Fibroblast of gingiva (primary cell): ENCODE measurements around the gene ARHGEF28.

Experiments used
- DNase-seq: peaks from one replicate; pipeline ENCODE4 v3.0.0-alpha.2; 2011; ENCODE audit warnings: low read depth

ARHGEF28 gene

DNA sequence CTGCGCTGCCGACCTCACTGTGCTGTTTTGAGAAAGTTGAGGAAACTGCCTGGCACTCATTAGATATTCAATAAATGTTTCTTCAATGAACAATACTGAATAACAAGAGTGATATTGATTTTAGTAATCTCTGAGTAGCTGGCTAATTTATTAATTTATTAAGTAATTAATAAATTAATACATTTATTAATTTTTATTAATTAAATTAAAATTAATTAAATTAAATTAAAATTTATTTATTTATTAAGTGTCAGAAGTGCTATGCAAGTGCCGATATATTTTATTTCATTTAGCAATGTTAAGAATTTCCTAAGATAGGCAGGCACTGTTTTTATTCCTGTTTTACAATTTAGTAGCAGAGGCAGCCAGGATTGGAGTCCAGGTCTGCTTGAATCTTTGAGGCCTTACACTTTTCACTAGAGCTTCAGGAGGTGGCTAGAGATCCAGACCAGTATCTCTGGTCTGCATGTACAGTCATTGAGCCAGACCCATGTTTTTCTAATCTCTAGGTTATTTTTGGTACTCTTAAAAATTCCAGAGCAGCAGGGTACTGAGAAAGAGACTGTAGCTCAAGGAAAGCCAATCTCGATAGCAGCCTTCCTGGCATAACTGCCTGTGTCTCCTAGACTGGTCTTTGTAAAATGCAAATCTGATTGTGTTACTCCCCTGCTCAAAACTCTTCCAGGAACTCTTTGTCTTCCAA, 109.2 kb downstream of the ARHGEF28 start:
- DNase-seq: no peak

GRCh38 chr5:73739650-73740049, 113.7 kb downstream of the ARHGEF28 start:
- no peak for DNase-seq

DNA sequence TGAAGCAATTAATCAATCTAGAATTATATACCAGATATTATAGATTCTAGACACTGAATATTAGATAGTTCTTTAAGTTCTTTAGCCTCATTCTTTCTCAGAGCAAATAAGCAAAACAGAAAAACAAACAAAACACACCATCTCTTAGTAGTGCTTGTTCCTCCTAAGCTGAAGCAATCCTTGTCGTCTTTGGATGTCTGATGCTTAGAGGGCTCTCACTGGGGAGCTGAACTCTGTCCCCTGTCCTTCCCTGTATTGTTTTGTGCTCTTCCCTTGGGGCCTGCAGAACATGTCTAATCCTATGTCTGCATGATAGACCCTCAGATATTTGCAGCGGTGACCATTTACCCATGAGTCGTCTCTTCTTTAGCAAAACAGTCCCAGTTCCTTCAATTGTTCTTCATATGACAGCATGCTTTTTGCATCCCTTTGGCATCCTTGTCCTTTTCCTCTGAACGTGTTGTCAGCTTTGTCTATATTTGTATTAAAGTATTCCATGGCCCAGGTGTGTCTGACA, 114.3 kb downstream of the ARHGEF28 start:
- no peak for DNase-seq

- DNase-seq: peak; percentile 63
Observed at GRCh38 chr5:73743161-73743560, 117.2 kb downstream of the ARHGEF28 start.

DNA sequence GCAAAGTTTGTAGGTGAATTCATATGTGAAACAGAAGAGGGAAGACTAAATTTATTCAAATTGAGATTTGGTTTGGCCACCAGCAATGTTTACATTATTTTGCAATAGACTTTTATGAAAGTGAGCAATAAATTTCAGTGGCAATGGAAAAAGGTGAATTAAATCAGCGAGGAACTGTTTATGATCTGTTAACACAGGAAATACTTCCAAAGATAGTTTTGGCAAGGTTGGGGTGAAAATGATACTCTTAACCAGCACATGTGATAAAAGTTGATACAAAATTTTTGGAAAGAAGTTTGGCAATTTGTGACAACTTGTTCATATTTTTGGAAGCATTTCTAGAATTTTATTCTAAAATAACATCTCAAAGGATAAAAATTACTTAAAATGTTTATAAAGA, 119.8 kb downstream of the ARHGEF28 start:
- peak; percentile 30 for DNase-seq

- no peak for DNase-seq
Observed at GRCh38 chr5:73746608-73747007, 120.6 kb downstream of the ARHGEF28 start.

DNA sequence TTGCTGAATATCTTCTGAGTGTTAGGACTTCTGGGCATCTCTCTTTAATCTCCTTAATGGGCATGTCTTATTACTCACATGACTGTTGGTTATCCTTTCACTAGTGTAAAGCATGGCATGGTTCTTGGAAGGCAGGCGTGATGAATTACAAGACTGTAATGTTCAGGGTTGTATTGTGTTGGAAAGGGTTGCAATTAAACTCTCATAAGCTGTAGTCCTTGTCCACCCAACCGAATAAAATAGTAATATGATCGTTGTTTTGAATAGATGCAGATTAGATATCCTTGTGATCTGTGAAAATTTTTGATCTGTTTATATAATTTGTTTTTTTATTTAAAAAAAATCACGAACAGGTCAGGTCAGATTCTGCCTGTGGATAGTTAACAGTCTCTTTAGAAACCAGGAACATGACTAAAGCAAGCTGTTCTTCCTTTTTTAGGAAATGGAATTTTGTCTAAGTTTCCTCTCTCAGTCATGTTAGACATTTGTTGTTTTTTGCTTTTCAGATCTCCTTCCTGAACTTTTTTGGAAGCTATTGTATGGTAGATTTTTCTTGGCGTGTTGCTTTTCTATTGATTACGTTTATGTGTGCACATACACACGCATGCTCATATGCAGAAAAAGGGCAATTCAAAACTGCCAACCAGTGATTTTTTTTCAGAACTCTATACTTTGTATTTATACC, 121.8 kb downstream of the ARHGEF28 start:
- no peak for DNase-seq

- DNase-seq: peak; percentile 78
Observed at GRCh38 chr5:73748510-73749400, 122.8 kb downstream of the ARHGEF28 start.

- DNase-seq: no peak
Observed at GRCh38 chr5:73749485-73750270, 123.7 kb downstream of the ARHGEF28 start.

DNA sequence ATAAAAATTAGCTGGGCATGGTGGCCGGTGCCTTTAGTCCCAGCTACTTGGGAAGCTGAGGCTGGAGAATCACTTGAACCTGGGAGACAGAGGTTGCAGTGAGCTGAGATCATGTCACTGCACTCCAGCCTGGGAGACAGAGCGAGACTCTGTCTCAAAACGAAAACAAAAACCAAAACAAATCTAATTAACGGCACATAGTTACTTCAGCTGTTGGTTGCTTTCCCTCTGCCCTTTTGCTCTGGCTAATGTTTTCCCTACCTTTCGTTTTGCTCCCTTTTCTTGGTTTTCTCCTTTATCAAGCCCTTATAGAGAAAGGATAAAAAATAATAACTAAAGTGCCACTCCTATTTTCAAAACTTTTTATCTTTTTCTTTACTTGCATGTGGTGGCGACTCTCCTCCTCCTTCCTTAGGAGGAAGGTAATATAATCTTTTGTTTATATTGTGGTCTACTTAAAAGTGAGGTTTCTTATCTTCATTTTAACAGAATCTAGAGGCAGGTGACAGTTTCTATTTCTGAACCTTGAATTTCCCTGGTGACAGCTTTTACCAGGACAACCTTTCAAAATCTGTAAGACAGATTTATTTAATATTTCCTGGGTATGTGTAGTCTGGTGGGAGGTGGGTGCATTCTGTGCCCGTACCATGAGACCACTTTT, 125.4 kb downstream of the ARHGEF28 start:
- DNase-seq: no peak

GRCh38 chr5:73754254-73754653, 128.3 kb downstream of the ARHGEF28 start:
- DNase-seq: no peak

DNA sequence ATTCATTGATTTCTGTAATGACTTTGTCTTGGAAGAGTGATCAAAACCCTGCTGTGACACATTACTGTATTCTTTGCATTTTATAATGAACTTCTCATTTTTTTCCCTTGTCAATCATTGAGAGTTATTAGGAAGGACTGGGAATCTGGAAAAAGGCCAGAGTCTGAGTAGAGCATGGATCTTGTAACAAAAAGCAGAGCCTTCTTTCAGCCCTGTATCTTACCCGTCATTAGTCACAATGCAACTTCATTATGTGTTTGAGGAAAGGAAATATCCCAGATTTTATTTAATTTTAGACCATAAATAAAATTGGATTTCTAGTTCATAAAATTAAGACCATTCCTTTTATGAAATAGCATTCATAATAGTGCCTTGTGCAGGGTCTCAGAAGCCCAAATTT, 131.4 kb downstream of the ARHGEF28 start:
- DNase-seq: no peak

GRCh38 chr5:73759771-73760170, 133.8 kb downstream of the ARHGEF28 start:
- peak; percentile 70 for DNase-seq

- peak; percentile 67 for DNase-seq
Observed at GRCh38 chr5:73763300-73764032, 137.5 kb downstream of the ARHGEF28 start.

GRCh38 chr5:73764586-73764985, 138.6 kb downstream of the ARHGEF28 start:
- DNase-seq: peak; percentile 65

- DNase-seq: no peak
Observed at GRCh38 chr5:73764996-73765395, 139.0 kb downstream of the ARHGEF28 start.

GRCh38 chr5:73766902-73767301, 140.9 kb downstream of the ARHGEF28 start:
- DNase-seq: no peak

- DNase-seq: peak; percentile 78
Observed at GRCh38 chr5:73770172-73771025, 144.4 kb downstream of the ARHGEF28 start.

GRCh38 chr5:73774924-73775323, 148.9 kb downstream of the ARHGEF28 start:
- DNase-seq: no peak
